Omental fat pad (tissue), 4 donors: ENCODE results near the gene CT47C1. TPM values are rescaled to one million over a fixed set of nuclear protein-coding genes. Genes with fewer than 3 reads are reported as not detected.

Source experiments
- ATAC-seq: fragments of 150-250 bp; one replicate; pipeline ENCODE4 v1.9.1; 2016; ENCODE audit warnings: mild to moderate bottlenecking, moderate library complexity; ENCODE audit not compliant: low FRiP score
- DNase-seq: peaks from one replicate; pipeline ENCODE4 v3.0.0-alpha.2; 2019; ENCODE audit warnings: low spot score
- CTCF ChIP-seq, 3 donors: fragments of 450-650 bp; IDR thresholded peaks; one replicate each; pipeline ENCODE4 v1.5.1; 2016 to 2017; ENCODE audit warnings: antibody characterized with exemption in 3 of 3, mild to moderate bottlenecking in 3 of 3, moderate library complexity in 2 of 3
- total RNA-seq, 4 donors: library from RNA; depleted of rRNA; stranded (reverse); fragments of >200 nt; gene quantifications; one replicate each; pipeline ENCODE4 v1.1.0, GENCODE V29; 2016

The CT47C1 gene
- total RNA-seq, 4 donors from 2014 or later, result not detected

DNA sequence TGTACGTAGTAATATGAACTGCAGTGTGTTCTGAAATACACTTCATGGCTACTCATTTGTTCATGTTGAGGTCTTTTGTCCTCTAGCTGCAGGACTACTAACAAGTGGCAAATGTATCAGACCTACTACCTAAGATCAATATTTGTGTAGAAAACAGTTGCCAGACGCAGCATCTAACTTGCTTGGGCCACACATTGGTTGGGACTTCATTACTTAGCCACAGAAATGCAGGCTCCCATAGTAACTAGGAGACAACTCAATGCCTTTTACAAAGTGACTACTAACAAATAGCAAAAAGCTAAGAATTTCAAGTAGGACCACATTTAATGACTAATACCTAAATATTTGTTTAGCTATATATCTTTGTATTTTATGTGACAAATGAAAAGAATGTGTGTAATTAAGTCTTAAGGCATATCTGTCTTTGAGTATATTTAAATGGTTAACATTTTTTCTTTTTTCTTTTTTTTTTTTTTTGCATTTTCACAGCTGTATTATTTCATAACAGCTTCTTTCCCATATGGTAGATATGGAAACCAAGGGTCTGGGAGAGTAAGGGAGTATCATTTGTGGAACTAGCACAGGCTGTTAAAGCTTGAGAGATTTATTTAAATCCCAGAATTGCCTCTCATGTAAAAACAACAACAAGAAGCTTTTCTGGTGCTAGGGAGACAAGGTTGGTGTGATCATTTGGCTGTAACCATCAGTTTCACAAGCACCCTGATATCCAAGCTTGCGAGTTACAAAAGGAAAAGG lies 2.7 kb downstream of the CT47C1 start:
- no peak for DNase-seq
- no peak for ATAC-seq
- TF ChIP-seq CTCF (IDR thresholded peaks at IDR 0.05), result no peak

DNA sequence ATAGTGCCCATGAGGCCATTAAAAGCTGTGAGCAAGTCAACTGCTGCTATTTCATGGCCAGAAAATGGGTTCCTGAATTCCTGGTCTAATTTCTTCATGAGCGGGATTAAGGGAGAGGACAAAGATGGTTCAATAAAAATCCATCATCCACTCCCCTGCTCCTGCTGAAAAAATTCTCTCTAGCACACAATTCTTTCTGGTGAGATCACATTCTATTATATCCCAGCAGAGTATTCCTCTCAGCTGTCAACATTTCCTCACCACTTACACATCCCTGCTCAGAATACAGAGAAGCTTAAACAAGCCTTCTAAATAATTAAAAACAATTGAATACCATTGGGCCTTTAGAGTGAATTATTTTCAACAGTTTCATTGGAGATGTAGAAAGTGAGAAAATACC lies 9.5 kb downstream of the CT47C1 start:
- ATAC-seq (no peak), DNase-seq (no peak)
- TF ChIP-seq CTCF (IDR thresholded peaks at IDR 0.05), result no peak

- ATAC-seq (no peak), DNase-seq (no peak)
- TF ChIP-seq CTCF (IDR thresholded peaks at IDR 0.05), result no peak
These were observed 12.0 kb downstream of the CT47C1 start for GRCh38 chrX:119084766-119085165.

DNA sequence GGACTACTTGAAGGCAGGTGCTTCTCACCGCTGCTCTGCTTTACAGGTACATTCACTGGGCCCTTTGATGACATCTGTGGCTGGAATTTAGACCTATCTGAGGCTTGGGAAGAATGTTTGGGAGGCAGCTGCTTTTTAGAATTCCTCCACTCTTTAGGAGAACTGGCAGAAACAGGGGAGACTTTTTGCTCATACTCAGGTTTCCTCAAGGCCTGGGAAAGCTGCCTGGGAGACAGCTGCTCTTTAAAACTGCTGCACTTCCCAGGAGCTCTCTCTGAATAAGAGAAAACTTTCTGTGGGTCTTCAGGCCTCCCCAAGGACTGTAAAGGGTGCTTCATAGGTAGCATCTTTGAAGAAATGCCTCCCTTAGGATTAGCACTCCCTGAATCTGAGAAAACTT lies 14.3 kb downstream of the CT47C1 start:
- TF ChIP-seq CTCF (IDR thresholded peaks at IDR 0.05), result no peak
- ATAC-seq, result no peak
- no peak for DNase-seq

- no peak for TF ChIP-seq CTCF (IDR thresholded peaks at IDR 0.05)
- ATAC-seq (no peak), DNase-seq (no peak)
These were observed 16.8 kb downstream of the CT47C1 start for GRCh38 chrX:119089619-119090018.

DNA sequence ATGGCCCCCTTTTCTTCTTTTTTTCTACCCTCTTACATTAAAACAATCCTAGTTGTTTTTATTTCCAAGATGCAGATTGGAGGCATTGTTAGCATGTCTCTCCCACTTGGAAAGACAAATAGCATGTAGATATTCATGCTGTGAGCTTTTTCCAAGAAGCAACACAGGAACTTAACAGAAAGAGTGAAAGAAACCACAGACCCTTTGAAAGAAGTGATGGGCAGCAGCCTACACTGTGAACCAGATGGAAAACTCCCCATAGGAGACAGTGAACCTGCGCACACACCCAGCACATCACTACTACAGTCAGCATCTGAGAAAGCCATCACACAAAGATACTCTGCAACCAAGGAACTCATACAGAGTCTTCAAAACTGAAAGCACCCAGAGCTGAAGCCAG lies 17.8 kb downstream of the CT47C1 start:
- TF ChIP-seq CTCF (IDR thresholded peaks at IDR 0.05), result no peak
- ATAC-seq, result no peak
- DNase-seq, result no peak

GRCh38 chrX:119093991-119094735 lies 21.4 kb downstream of the CT47C1 start:
- no peak for ATAC-seq
- DNase-seq, result no peak
- TF ChIP-seq CTCF (IDR thresholded peaks at IDR 0.05), result no peak
